Hematopoietic multipotent progenitor cell treated with erythropoietin and hydrocortisone succinate and interleukin-3 and kit ligand, for 15 days (in vitro differentiated cells): Measurements from ENCODE around the gene FHOD3.

ENCODE experiments used
- DNase-seq: peaks from one replicate; pipeline ENCODE4 v3.0.0-alpha.2; 2015; ENCODE audit warnings: low spot score

The FHOD3 gene

DNA sequence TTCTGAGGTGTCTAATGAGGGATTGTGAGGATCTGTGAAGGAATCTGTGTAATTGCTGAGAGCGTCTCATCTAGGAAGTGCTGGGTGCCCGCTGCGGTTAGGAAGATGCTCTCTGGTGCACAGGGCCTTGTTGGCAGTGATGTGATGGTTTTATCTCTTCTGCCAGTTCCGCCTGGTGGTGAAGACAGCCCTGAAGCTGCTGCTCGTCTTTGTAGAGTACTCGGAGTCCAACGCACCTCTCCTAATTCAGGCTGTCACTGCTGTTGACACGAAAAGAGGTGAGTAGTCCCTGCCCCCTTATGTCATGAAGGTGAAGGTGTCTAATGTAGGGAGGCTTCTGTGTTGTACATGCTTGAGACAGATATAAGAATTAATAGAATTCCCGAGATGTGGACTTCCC is 297.1 kb downstream of the FHOD3 start:
- DNase-seq, result no peak

- DNase-seq, result no peak
Measured at GRCh38 chr18:36595046-36595817, 297.7 kb downstream of the FHOD3 start.

DNA sequence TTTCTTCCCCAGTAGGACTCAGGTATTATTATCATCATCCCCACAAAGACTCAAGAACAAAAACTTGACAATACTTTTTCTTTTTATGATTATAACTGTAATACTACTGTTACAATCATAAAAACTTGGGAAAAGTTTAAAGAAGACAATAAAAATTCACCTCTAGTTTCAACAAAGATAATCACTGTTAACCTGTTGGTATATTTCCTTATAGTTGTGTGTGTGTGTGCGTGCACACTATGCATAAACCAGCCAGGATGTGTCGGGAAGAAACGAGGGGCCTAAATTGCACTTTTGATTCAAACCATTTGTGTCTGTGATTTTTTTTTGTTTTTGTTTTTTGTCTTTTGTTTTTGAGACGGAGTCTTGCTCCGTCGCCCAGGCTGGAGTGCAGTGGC is 298.3 kb downstream of the FHOD3 start:
- DNase-seq, result no peak

- no peak for DNase-seq
Measured at GRCh38 chr18:36597636-36598035, 300.1 kb downstream of the FHOD3 start.

- no peak for DNase-seq
Measured at GRCh38 chr18:36600548-36600947, 303.0 kb downstream of the FHOD3 start.

GRCh38 chr18:36601316-36601715 is 303.8 kb downstream of the FHOD3 start:
- DNase-seq, result no peak

- DNase-seq, result no peak
Measured at GRCh38 chr18:36602071-36602470, 304.6 kb downstream of the FHOD3 start.

GRCh38 chr18:36602620-36603019 is 305.1 kb downstream of the FHOD3 start:
- DNase-seq, result no peak

DNA sequence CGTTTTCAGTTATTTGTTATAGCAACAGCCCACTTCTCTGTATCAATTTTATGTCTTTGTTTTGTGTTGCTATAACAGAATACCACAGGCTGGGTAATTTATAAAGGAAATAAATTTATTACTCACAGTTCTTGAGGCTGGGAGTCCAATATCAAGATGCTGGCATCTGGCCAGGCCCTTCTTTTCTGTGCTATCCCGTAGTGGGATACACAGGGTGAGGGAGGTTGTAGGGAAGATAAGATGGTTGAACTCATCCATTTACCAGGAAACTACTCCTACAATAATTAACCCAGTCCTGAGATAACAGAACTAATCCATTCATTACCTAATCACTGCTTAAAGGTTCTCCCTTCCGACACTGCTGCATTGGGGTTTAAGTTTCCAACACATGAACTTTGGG is 310.6 kb downstream of the FHOD3 start:
- DNase-seq, result no peak

GRCh38 chr18:36610258-36610657 is 312.7 kb downstream of the FHOD3 start:
- no peak for DNase-seq

- no peak for DNase-seq
Measured at GRCh38 chr18:36610661-36611060, 313.1 kb downstream of the FHOD3 start.

- DNase-seq, result no peak
Measured at GRCh38 chr18:36613069-36613468, 315.6 kb downstream of the FHOD3 start.

DNA sequence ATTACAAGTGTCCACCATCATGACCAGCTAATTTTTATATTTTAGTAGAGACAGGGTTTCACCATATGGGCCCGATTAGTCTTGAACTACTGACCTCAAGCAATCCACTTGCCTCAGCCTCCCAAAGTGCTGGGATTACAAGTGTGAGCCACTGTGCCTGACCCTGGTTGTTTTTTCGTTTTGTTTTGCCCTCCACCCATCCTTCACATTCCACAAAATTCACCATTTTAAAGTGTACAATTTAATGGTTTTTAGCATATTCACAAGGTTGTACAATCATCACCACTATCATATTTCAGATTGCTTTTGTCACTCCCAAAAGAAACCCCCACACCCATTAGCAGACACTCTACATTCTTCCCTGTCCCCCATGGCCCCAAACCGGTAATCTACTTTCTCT is 316.3 kb downstream of the FHOD3 start:
- no peak for DNase-seq

- DNase-seq, result no peak
Measured at GRCh38 chr18:36620788-36621187, 323.3 kb downstream of the FHOD3 start.

- DNase-seq, result no peak
Measured at GRCh38 chr18:36622610-36623009, 325.1 kb downstream of the FHOD3 start.

GRCh38 chr18:36623091-36623490 is 325.6 kb downstream of the FHOD3 start:
- no peak for DNase-seq

- DNase-seq, result no peak
Measured at GRCh38 chr18:36623681-36624190, 326.2 kb downstream of the FHOD3 start.

DNA sequence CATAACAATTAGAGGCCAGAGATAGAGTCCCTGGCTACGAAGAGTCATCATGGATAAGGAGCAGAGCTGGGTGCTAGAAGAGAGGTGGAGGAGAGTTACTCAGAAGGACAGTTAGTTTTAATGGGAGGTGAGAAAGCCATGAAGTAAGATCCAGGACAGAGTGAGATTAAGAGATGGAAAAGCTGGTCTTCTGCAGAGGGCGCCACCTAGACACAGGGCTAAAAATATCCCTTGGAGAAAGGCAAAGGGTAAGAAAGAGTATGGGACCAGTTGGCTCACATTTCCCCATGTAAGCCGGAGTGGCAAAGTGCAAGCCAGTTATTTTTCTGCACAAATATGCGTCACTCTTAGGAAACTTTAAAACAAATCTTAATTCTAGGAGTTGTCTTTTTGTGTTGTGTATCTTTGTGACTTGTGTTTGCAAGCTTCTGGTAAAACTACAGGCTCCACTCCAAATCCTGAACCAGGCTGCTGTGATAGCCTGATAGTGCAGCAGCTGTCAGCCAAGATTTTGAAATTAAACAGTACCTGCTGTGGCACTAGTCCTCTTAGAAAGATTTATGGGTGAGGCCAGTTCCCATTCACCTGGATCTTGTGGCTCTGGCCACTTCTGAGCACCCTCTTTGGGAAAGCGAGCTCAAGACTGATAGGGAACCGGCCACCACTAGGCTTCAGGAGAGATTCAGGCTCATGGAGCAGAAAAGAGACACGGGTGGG is 327.1 kb downstream of the FHOD3 start:
- no peak for DNase-seq

DNA sequence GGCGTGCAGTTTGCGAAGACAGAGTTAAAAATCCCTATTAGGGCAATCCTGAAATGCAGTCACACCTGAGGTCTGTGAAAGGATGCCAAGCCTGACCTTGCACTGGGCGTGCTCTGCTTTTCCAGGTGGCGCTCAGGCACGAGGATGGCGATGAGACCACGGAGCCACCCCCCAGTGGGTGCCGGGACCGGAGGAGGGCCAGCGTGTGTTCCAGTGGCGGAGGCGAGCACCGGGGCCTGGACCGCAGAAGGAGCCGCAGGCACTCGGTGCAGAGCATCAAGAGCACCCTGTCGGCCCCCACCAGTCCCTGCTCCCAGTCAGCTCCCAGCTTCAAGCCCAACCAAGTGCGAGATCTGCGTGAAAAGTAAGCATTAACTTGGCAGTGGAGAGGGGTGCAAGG is 327.9 kb downstream of the FHOD3 start:
- DNase-seq, result no peak

DNA sequence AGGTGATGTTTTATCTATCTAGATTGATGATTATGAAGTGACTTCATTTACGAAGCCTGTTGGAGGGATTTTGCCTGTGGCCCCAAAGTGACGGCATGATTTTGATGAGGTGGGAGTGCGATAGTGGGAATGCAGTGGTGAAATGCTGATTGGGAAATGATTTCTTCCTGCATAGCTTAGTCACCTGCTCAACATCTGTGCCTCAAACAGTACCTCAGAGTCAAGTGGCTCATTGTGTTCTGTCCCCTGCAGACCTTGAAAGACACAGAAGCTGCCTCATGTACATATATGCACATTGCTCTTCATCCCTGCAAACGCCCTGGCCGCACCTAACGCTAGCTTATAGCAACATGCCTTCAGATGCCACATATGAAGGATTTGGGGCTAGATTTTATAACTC is 330.1 kb downstream of the FHOD3 start:
- DNase-seq, result no peak

GRCh38 chr18:36628435-36629137 is 331.1 kb downstream of the FHOD3 start:
- no peak for DNase-seq

DNA sequence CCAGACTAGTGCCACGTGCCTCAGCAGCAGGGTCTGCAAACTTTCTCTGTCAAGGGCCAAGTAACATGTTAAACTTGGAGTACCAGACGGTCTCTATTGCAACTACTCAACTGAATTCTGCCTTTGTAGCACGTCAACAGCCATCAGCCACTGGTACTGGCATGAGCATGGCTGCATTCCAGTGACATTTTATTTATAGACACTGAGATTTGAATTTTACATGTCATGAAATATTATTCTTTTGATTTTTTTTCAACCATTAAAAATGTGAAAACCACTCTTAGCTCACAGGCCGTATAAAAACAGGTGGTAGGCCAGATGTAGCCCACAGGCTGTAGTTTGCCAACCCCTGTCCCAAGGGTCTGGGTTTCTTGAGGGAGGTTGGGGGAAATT is 331.6 kb downstream of the FHOD3 start:
- no peak for DNase-seq

- no peak for DNase-seq
Measured at GRCh38 chr18:36629836-36630235, 332.3 kb downstream of the FHOD3 start.
